ENCODE results near the gene ALDOC. TPM values are rescaled to one million over a fixed set of nuclear protein-coding genes. Genes with fewer than 3 reads are reported as not detected.
A peak's percentile ranks its signal among the peaks of the same experiment; 100 is the strongest.

The ALDOC gene
- total RNA-seq, 1 experiment from 2014 or later = 0.32 TPM

DNA sequence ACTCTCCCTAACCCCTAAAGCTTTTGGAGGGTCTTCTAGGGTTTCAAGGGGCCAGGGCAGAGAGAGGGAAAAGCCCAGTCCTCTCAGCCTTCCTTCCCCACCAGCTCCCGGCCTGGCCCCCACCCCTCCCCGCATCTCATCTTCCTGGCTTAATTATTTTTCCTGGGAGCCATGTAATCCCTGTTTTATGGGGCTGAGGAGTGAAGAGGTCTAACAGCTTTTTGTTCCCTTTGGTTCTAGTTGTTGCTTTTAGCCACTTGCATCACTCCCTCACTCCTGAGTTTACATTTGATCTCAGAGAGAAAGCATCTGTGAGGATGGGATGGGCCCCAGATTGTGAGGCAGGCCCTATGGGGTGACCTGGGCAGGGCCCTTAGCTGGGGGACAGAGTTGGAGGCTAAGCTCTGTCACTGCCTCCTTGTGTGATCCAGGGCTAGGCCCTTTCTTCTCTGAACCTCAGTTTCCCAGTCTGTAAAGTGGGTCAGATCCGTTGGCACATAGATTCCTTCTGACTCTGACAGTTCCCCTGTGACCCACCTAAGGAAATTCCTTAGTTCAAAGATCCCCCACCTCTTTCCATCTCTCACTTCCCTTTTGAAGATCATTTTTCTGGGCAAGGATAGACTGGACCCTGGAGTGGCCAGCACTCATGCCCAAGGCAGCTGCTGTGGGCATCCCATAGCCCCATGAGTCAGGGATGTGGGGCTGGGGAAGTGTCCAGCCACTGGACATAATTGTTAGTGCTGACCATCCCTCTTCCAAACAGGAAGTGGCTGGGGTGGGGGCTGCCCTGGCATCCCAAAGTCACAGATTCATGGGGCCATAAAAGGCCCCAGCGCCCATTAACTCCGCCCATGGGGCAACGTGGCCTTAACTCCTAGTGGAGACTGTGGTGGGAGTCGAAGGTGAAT, 44.4 kb downstream of the ALDOC start:
- DNase-seq (ENCODE audit: low read depth) = peak; percentile 88

GRCh38 chr17:28530926-28531325, 45.8 kb downstream of the ALDOC start:
- DNase-seq (ENCODE audit: low read depth) = no peak

DNA sequence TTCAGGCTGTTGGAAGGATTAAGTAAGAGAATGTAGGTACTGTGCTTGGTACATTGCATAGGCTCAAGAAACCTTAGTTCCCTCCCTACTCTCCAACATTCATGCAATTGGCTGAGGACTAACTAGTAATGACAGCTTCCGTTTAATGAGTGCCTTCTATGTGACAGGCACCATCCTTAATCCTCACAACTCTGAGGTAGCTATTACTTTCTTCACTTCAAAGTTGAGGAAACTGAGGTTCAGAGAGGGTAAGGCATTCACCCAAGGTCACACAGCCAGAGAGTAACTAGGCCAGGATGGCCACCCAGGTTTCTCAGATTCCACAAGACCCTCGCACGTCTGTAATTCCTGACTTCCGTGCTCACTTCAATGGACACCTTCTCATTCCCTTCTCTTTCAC, 46.4 kb downstream of the ALDOC start:
- no peak for DNase-seq (ENCODE audit: low read depth)

- no peak for DNase-seq (ENCODE audit: low read depth)
These were observed 47.7 kb downstream of the ALDOC start for GRCh38 chr17:28529013-28529400.

DNA sequence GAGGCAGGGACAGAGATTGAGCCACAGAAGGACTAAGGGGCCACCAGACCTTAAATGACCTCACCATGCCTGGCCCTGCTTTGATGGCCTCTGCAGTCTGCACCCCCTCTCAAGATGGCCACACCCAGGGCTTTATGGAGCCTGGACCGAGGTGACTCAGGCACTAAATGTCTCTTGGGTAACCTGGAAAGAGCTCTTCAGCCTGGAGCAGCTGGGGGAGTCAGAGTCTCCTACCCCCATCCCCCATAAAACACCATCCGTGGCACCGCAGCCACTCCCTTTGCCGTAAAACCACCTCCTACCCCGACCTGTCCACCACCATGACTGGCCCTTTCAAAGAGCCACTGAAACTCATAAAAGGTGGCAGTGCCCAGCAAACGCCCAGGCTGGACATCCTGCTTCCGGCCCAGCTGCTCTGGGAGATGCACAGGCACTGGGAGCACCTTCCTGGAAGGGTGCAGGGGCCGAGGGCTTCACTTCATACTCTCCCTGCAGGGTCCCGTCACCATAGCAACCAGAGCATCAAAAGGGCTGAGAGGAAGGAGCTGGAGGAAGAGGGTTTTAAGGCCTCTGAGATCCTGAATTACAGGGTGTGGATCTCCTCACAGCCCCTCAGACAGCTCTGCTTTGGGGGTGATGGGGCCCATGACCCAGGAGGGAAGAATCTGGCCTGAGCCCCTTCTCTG, 48.2 kb downstream of the ALDOC start:
- peak; percentile 70 for DNase-seq (ENCODE audit: low read depth)

DNA sequence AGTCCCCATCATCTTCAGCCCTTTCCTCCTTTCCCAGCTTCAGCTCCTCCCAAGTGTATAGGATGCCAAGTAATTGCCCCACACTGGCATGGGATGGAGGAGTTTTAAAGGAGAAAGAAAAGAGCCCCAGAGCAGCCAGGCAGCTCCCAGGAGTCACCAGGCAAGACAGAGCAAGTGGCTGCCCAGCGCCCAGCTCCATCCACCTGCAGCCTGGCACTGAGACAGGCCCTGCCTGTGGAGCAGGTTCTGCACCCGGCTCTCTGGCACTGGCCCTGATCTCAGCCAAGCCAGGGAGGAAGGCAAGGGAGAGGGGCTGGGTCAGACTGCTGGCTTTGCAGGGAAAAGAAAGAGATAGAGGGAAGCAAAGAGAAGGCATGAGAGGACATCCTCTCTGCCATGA, 48.8 kb downstream of the ALDOC start:
- DNase-seq (ENCODE audit: low read depth) = no peak

DNA sequence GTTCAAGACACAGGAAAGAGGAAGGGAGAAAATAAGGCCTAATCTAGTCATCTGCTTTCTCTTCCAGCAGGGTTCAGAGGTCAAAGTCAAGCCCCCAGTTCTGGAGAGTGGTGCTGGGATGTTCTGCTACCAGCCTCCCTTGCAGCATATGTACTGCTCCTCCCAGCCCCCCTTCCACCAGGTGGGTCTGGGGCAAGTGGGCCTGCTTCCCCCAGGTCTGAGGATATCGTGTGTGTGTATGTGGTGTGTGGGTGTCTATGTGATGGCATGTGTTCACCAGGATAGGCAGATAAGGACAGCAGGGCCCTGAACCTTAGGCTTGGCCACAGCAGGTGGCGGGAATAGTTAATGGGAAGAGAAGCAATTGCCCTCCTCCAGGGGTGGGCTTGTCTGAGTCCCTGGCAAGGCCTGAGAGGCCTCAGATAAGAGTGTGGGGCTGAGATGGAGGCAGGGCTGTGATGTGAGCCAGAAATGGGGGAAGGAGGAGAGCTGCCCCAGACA, 49.5 kb downstream of the ALDOC start:
- DNase-seq (ENCODE audit: low read depth) = no peak

- no peak for DNase-seq (ENCODE audit: low read depth)
These were observed 50.3 kb downstream of the ALDOC start for GRCh38 chr17:28526381-28526780.

DNA sequence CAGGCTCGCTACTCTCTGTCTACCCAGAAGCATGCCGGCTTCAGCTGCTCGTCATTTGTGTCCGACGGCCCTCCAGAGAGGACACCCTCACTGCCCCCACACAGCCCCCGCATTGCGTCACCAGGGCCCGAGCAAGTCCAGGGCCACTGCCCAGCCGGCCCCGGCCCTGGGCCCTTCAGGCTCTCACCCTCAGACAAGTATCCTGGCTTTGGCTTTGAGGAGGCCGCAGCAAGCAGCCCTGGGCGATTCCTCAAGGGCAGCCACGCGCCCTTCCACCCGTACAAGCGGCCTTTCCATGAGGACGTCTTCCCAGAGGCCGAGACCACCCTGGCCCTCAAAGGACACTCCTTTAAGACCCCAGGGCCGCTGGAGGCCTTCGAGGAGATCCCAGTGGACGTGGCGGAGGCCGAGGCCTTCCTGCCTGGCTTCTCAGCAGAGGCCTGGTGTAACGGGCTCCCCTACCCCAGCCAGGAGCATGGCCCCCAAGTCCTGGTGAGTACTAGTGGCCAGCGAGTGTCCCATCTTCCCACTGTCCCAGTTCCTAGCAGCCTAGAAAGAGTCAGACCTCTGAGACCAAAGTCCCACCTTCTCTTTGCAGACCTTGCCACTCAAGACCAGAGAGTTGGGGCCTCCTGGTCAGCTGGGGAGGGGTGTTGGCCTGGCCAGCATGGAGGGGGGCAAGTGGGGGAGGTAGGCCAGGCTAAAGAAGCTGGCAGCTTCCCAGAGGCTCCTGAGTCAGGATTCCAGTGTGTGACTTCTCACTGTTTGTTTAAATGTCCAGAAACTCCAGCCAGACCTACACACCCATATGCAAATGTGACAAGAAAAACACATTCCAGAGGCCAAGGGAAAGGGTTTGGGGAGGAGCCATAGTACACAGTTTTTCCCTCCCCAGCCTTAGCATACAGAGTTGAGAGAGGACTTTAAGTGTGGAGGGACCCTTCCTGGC, 51.9 kb downstream of the ALDOC start:
- peak; percentile 80 for DNase-seq (ENCODE audit: low read depth)

- DNase-seq (ENCODE audit: low read depth) = no peak
These were observed 52.8 kb downstream of the ALDOC start for GRCh38 chr17:28523876-28524275.

GRCh38 chr17:28523186-28523585, 53.5 kb downstream of the ALDOC start:
- DNase-seq (ENCODE audit: low read depth) = no peak

Other genes starting within 250 kb of the ALDOC start
- 34.7 and 65.9 TPM in 2 replicates for gene IFT20, start 241.4 kb downstream of the ALDOC start, total RNA-seq (2014; rRNA removed; shearing (Covaris generic))
- 30.7 and 39.0 TPM in 2 replicates for gene TNFAIP1, start 241.1 kb downstream of the ALDOC start, total RNA-seq (2014; rRNA removed; shearing (Covaris generic))
- gene POLDIP2, start 219.4 kb downstream of the ALDOC start, total RNA-seq (2014; rRNA removed; shearing (Covaris generic)) = 119 and 121 TPM in 2 replicates
- gene SEBOX, start 211.7 kb downstream of the ALDOC start, total RNA-seq (2014; rRNA removed; shearing (Covaris generic)) = not detected in 2 replicates
- not detected in 2 replicates for gene VTN, start 206.6 kb downstream of the ALDOC start, total RNA-seq (2014; rRNA removed; shearing (Covaris generic))
- gene SARM1, start 205.2 kb downstream of the ALDOC start, total RNA-seq (2014; rRNA removed; shearing (Covaris generic)) = 4.0 and 6.4 TPM in 2 replicates
- 6.4 and 6.8 TPM in 2 replicates for gene SLC46A1, start 170.7 kb downstream of the ALDOC start, total RNA-seq (2014; rRNA removed; shearing (Covaris generic))
- gene SLC13A2, start 103.3 kb downstream of the ALDOC start, total RNA-seq (2014; rRNA removed; shearing (Covaris generic)) = not detected in 2 replicates
- gene FOXN1, start 70.5 kb downstream of the ALDOC start, total RNA-seq (2014; rRNA removed; shearing (Covaris generic)) = not detected in 2 replicates
- 29.8 and 36.9 TPM in 2 replicates for gene UNC119, start 24.3 kb downstream of the ALDOC start, total RNA-seq (2014; rRNA removed; shearing (Covaris generic))
- gene PIGS, start 5.4 kb downstream of the ALDOC start, total RNA-seq (2014; rRNA removed; shearing (Covaris generic)) = 112 and 119 TPM in 2 replicates
- 52.9 and 104 TPM in 2 replicates for gene SPAG5, start 22.1 kb upstream of the ALDOC start, total RNA-seq (2014; rRNA removed; shearing (Covaris generic))
- gene RSKR, start 37.3 kb upstream of the ALDOC start, total RNA-seq (2014; rRNA removed; shearing (Covaris generic)) = 2.2 and 9.7 TPM in 2 replicates
- gene BLTP2, start 68.3 kb upstream of the ALDOC start, total RNA-seq (2014; rRNA removed; shearing (Covaris generic)) = 92.0 and 97.6 TPM in 2 replicates
- 74.0 and 81.7 TPM in 2 replicates for gene SDF2, start 85.0 kb upstream of the ALDOC start, total RNA-seq (2014; rRNA removed; shearing (Covaris generic))
- 20.8 and 28.1 TPM in 2 replicates for gene SUPT6H, start 85.3 kb upstream of the ALDOC start, total RNA-seq (2014; rRNA removed; shearing (Covaris generic))
- gene PROCA1, start 135.0 kb upstream of the ALDOC start, total RNA-seq (2014; rRNA removed; shearing (Covaris generic)) = 0.84 and 1.3 TPM in 2 replicates
- 27.3 and 32.1 TPM in 2 replicates for gene RAB34, start 141.0 kb upstream of the ALDOC start, total RNA-seq (2014; rRNA removed; shearing (Covaris generic))
- 444 and 507 TPM in 2 replicates for gene RPL23A, start 143.1 kb upstream of the ALDOC start, total RNA-seq (2014; rRNA removed; shearing (Covaris generic))
- 9.4 and 11.2 TPM in 2 replicates for gene TLCD1, start 149.3 kb upstream of the ALDOC start, total RNA-seq (2014; rRNA removed; shearing (Covaris generic))
- 2.4 and 2.6 TPM in 2 replicates for gene NEK8, start 151.9 kb upstream of the ALDOC start, total RNA-seq (2014; rRNA removed; shearing (Covaris generic))
- 44.9 and 48.0 TPM in 2 replicates for gene TRAF4, start 167.1 kb upstream of the ALDOC start, total RNA-seq (2014; rRNA removed; shearing (Covaris generic))

Measured in M059J (cell line).